A673 (cell line): ENCODE results near the gene DGAT2. TPM values are rescaled to one million over a fixed set of nuclear protein-coding genes. Genes with fewer than 3 reads are reported as not detected.

Experiments used
- BruUV-seq: library from RNA; stranded (reverse); fragments of 400-500 nt; replicated peaks from 2 replicates; lab custom pipeline; 2021; lab: Mats Ljungman, UMichigan
- CTCF ChIA-PET: fragments of 300-600 bp; sonication (Branson Sonifier 250); formaldehyde crosslinking; loops from one replicate; lab custom pipeline; 2022; ENCODE audit warnings: antibody characterized with exemption; lab: Charles Lee
- POLR2A ChIA-PET: fragments of 300-600 bp; sonication (Branson Sonifier 250); formaldehyde crosslinking; loops from one replicate; lab custom pipeline; 2022; ENCODE audit warnings: antibody characterized with exemption; ENCODE audit not compliant: low non-redundant PET; lab: Charles Lee
- DNase-seq: peaks from one replicate; pipeline ENCODE4 v3.0.0-alpha.2; 2015; ENCODE audit warnings: low spot score
- H3K27ac ChIP-seq: fragments of 200-600 bp; sonication (generic); 2 replicates; pipeline ENCODE4 v1.5.1; 2016; ENCODE audit warnings: mixed run types, low read depth, mild to moderate bottlenecking, mixed read lengths, antibody characterized with exemption, low read length; ENCODE audit not compliant: poor library complexity, severe bottlenecking
- H3K27me3 ChIP-seq: fragments of 200-600 bp; sonication (generic); replicated peaks from 2 replicates; pipeline ENCODE4 v1.6.1; 2017; ENCODE audit warnings: mixed run types, low read depth, mild to moderate bottlenecking, mixed read lengths, antibody characterized with exemption, low read length; ENCODE audit not compliant: insufficient read depth, poor library complexity
- H3K36me3 ChIP-seq: fragments of 200-600 bp; sonication (generic); 2 replicates; pipeline ENCODE4 v1.6.1; 2016; ENCODE audit warnings: mixed run types, mild to moderate bottlenecking, mixed read lengths, antibody characterized with exemption, low read length; ENCODE audit not compliant: insufficient read depth, poor library complexity, severe bottlenecking
- H3K4me1 ChIP-seq: fragments of 200-600 bp; sonication (generic); 2 replicates; pipeline ENCODE4 v1.6.1; 2017; ENCODE audit warnings: mixed run types, mild to moderate bottlenecking, mixed read lengths, antibody characterized with exemption, low read length; ENCODE audit not compliant: insufficient read depth, poor library complexity, severe bottlenecking
- H3K4me3 ChIP-seq: fragments of 200-600 bp; sonication (generic); 2 replicates; pipeline ENCODE4 v1.5.1; 2016; ENCODE audit warnings: low read depth, mixed run types, mild to moderate bottlenecking, mixed read lengths, low read length; ENCODE audit not compliant: poor library complexity, severe bottlenecking
- H3K9me3 ChIP-seq: fragments of 200-600 bp; sonication (generic); 2 replicates; pipeline ENCODE4 v1.6.1; 2016; ENCODE audit warnings: mixed run types, low read depth, mild to moderate bottlenecking, mixed read lengths, antibody characterized with exemption, low read length; ENCODE audit not compliant: poor library complexity, severe bottlenecking
- EZH2 ChIP-seq: fragments of 200-600 bp; sonication (generic); IDR thresholded peaks from 2 replicates; pipeline ENCODE4 v1.6.1; 2017; ENCODE audit warnings: borderline replicate concordance, low read depth, mild to moderate bottlenecking, mixed read lengths, antibody characterized with exemption, low read length; ENCODE audit not compliant: poor library complexity, severe bottlenecking
- intact Hi-C: fragments of 100-400 bp; cut with micrococcal nuclease; formaldehyde crosslinking; loops from one replicate; pipeline ENCODE4 v1.10.0; 2022; ENCODE audit not compliant: unreplicated experiment
- total RNA-seq: library from RNA; stranded (reverse); gene quantifications from 2 replicates; pipeline ENCODE4 v1.2.3, GENCODE V29; 2021
- TF ChIP-seq, protein P1 (sequence below): fragments of 300-800, 200-600 bp; sonication (generic); conservative IDR thresholded peaks from 2 replicates; pipeline ENCODE4 v1.5.1; 2017; ENCODE audit warnings: low read depth, mild to moderate bottlenecking, antibody characterized with exemption, low read length, moderate library complexity, mixed read lengths

The DGAT2 gene
- total RNA-seq, 1 experiment from 2014 or later: 3.7 TPM

DNA sequence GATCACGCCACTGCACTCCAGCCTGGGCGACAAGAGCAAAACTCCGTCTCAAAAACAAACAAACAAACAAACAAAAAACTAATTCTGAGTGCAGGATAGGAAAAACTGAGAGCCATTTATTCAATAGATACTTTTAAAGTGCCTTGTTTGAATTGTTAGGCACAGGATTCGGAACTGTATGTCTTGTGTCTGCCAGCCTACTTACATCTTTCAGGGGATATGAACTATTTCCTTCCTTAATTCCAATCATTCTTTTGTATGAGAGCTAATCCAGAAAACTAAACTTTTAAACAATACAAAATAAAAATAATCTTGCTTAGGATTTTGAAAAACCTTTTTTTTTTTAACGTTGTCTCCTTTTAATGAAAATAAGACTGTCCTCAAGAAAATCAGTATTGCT lies 59.0 kb downstream of the DGAT2 start:
- Histone ChIP-seq H3K9me3 (no peaks in the 10 kb centered on the region), H3K36me3 (no peaks in the 10 kb centered on the region), H3K27ac (no peak overlapping the region), H3K27me3 (no peaks in the 10 kb centered on the region), H3K4me1 (peaks cover 7% of the 10 kb centered on the region), H3K4me3 (no peak overlapping the region)
- BruUV-seq: no TSS peak
- TF ChIP-seq EZH2: no peak
- TF ChIP-seq, protein P1, sequence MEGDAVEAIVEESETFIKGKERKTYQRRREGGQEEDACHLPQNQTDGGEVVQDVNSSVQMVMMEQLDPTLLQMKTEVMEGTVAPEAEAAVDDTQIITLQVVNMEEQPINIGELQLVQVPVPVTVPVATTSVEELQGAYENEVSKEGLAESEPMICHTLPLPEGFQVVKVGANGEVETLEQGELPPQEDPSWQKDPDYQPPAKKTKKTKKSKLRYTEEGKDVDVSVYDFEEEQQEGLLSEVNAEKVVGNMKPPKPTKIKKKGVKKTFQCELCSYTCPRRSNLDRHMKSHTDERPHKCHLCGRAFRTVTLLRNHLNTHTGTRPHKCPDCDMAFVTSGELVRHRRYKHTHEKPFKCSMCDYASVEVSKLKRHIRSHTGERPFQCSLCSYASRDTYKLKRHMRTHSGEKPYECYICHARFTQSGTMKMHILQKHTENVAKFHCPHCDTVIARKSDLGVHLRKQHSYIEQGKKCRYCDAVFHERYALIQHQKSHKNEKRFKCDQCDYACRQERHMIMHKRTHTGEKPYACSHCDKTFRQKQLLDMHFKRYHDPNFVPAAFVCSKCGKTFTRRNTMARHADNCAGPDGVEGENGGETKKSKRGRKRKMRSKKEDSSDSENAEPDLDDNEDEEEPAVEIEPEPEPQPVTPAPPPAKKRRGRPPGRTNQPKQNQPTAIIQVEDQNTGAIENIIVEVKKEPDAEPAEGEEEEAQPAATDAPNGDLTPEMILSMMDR: no peak
- no peak for DNase-seq
- POLR2A ChIA-PET: interaction anchor here (0.6 kb wide), 1 partner anchor 226 kb away, joined by 6 read pairs; no protein-coding TSS in a partner anchor
- intact Hi-C loops: no loop called here
- CTCF ChIA-PET: interaction anchor here (0.6 kb wide), 1 partner anchor 251 kb away, joined by 3 read pairs; no protein-coding TSS in a partner anchor

DNA sequence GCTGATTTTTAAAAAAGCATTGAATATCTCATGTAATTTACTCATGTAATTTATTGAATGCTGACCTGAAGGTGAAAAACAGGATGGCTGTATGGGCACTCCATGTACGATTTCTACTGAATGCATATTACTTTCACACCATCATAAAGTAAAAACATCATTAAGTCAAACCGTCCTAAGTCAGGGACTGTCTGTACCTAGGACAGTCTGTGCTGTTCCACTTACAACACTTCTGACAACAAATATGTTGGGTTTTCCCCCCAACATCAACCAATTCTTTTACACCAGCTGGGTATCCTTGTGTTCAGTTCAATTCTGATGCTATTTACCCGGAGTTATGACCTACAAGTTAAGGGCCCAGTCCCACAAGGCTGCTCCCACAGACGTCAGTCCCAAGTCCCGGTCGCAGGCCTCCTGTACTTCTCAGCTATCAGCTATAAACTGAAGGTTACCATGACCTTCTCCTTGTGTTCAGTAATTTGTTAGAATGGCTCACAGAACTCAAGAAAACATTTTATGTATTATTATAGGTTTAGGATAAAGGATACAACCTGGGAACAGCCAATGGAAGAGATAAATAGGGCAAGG lies 63.4 kb downstream of the DGAT2 start:
- Histone ChIP-seq H3K9me3 (no peaks in the 10 kb centered on the region), H3K27ac (no peak overlapping the region), H3K4me3 (no peak overlapping the region), H3K4me1 (peaks cover 2% of the 10 kb centered on the region), H3K36me3 (no peaks in the 10 kb centered on the region), H3K27me3 (no peaks in the 10 kb centered on the region)
- ChIA-PET POLR2A (no interaction called here), CTCF (interaction anchor here (0.5 kb wide), 1 partner anchor 163 kb away, joined by 3 read pairs; no protein-coding TSS in a partner anchor)
- intact Hi-C loops: no loop called here
- TF ChIP-seq EZH2: no peak
- TF ChIP-seq, protein P1: no peak
- BruUV-seq: no TSS peak
- no peak for DNase-seq

GRCh38 chr11:75834728-75835127 lies 66.2 kb downstream of the DGAT2 start:
- BruUV-seq: no TSS peak
- ChIA-PET POLR2A (no interaction called here), CTCF (no interaction called here)
- TF ChIP-seq, protein P1: no peak
- no peak for TF ChIP-seq EZH2
- intact Hi-C loops: no loop called here
- Histone ChIP-seq H3K9me3 (no peaks in the 10 kb centered on the region), H3K27me3 (no peaks in the 10 kb centered on the region), H3K4me3 (no peak overlapping the region), H3K4me1 (no peaks in the 10 kb centered on the region), H3K36me3 (no peaks in the 10 kb centered on the region), H3K27ac (no peak overlapping the region)
- DNase-seq: no peak
